Lung (tissue), 12 donors: ENCODE measurements around the gene TGFA. TPM values are rescaled to one million over a fixed set of nuclear protein-coding genes. Genes with fewer than 3 reads are reported as not detected.
A peak's percentile ranks its signal among the peaks of the same experiment; 100 is the strongest.
"Not testable (repeated sequence)": the region's sequence is repeated elsewhere in the genome, so short reads cannot be mapped to it uniquely, and the experiment has no call there.

Source experiments
- ATAC-seq: fragments of 200-7000 bp; cut with Tn5 transposase; one replicate; pipeline ENCODE4 v1.9.1; 2020; ENCODE audit warnings: moderate number of reproducible peaks; ENCODE audit not compliant: insufficient read depth, low FRiP score
- DNase-seq, 3 donors: peaks; one replicate each; pipeline ENCODE4 v3.0.0-alpha.2; 2013 to 2017
- H3K27ac ChIP-seq, 2 donors: one replicate each; pipeline ENCODE4 v1.5.1; 2013; ENCODE audit warnings: mild to moderate bottlenecking in 2 of 2, moderate library complexity in 2 of 2, control low read depth in 1 of 2, inconsistent platforms in 1 of 2, low read depth in 1 of 2, low read length in 1 of 2
- H3K27me3 ChIP-seq, 3 donors: one replicate each; pipeline ENCODE4 v1.5.1; 2013; ENCODE audit warnings: low read length in 2 of 3; ENCODE audit not compliant: control insufficient read depth in 3 of 3, insufficient read depth in 3 of 3
- H3K36me3 ChIP-seq, 4 donors: one replicate each; pipeline ENCODE4 v1.5.1; 2013; ENCODE audit warnings: low read length in 4 of 4, mild to moderate bottlenecking in 1 of 4, moderate library complexity in 1 of 4; ENCODE audit not compliant: control insufficient read depth in 4 of 4, insufficient read depth in 4 of 4
- H3K4me1 ChIP-seq, 5 donors: one replicate each; pipeline ENCODE4 v1.5.1; 2013; ENCODE audit warnings: low read length in 5 of 5, mild to moderate bottlenecking in 2 of 5, moderate library complexity in 1 of 5; ENCODE audit not compliant: control insufficient read depth in 5 of 5, insufficient read depth in 5 of 5
- H3K4me3 ChIP-seq: one replicate; pipeline ENCODE4 v1.5.1; 2013; ENCODE audit warnings: mild to moderate bottlenecking, control low read depth, moderate library complexity
- H3K9ac ChIP-seq, 2 donors: one replicate each; pipeline ENCODE4 v1.5.1; 2013; ENCODE audit warnings: low read length in 2 of 2, control low read depth in 1 of 2; ENCODE audit not compliant: insufficient read depth in 1 of 2
- H3K9me3 ChIP-seq, 4 donors: one replicate each; pipeline ENCODE4 v1.5.1; 2013; ENCODE audit warnings: low read length in 3 of 4, mild to moderate bottlenecking in 1 of 4, moderate library complexity in 1 of 4; ENCODE audit not compliant: control insufficient read depth in 4 of 4, insufficient read depth in 3 of 4
- CTCF ChIP-seq: IDR thresholded peaks from 2 replicates; pipeline ENCODE4 v1.5.1; 2012; ENCODE audit warnings: mild to moderate bottlenecking; ENCODE audit errors: control extremely low read depth, extremely low read depth
- WGBS, 2 donors: extraction: QIAGEN DNeasy Blood & Tissue Kit; methylation state at CpG; one replicate each; pipeline ENCODE4 v1.1.7; 2013; 5-methylcytosine and 5-hydroxymethylcytosine counted together
- polyA plus RNA-seq, 2 donors: library from polyadenylated mRNA; stranded (reverse); fragments of 200-250 nt; gene quantifications; one replicate each; pipeline ENCODE4 v1.2.1, GENCODE V29; 2013
- total RNA-seq, 2 donors: library from RNA; depleted of rRNA in 1 of 2; stranded (reverse); fragments of >200 nt in 1 of 2; gene quantifications; one replicate each; pipeline ENCODE4 v1.2.1, GENCODE V29; 2014 to 2021
- donor health status: control.
- donor health status: control.
- donor health status: Bipolar disorder and iron deficiency.
- donor health status: healthy.
- donor health status: DM: yes; HTN: yes; CAD: no.

The TGFA gene
- total and polyA plus RNA-seq, 4 donors: 1.9 to 13.0 (median 7.0) TPM

- Histone ChIP-seq H3K27ac (no peak overlapping the region), H3K9me3 (peaks cover 0 to 2% (median 0%) of the 10 kb centered on the region in 4 donors), H3K9ac (no peak overlapping the region), H3K4me3 (no peak overlapping the region), H3K36me3 (no peaks in the 10 kb centered on the region), H3K4me1 (peaks cover 0 to 2% (median 0%) of the 10 kb centered on the region in 5 donors), H3K27me3 (peaks cover 0 to 2% (median 0%) of the 10 kb centered on the region in 3 donors)
- ATAC-seq (no peak), DNase-seq (no peak)
- 79 to 85% methylated on average over 3 of the region's 3 CpGs for WGBS, 2 donors
- TF ChIP-seq CTCF: no peak
Measured at GRCh38 chr2:70467237-70467636, 86.4 kb downstream of the TGFA start.

- H3K4me1 ChIP-seq, H3K4me3 ChIP-seq, H3K27ac ChIP-seq, DNase-seq, H3K9ac ChIP-seq, H3K36me3 ChIP-seq, H3K9me3 ChIP-seq, H3K27me3 ChIP-seq, ATAC-seq: not testable (repeated sequence)
- 85 to 89% methylated on average over 4 of the region's 4 CpGs for WGBS, 2 donors
Measured at GRCh38 chr2:70466647-70467046, 87.0 kb downstream of the TGFA start.

GRCh38 chr2:70463997-70464396 is 89.6 kb downstream of the TGFA start:
- Histone ChIP-seq H3K9ac (no peak overlapping the region), H3K27me3 (peaks cover 0 to 3% (median 0%) of the 10 kb centered on the region in 3 donors), H3K36me3 (no peaks in the 10 kb centered on the region), H3K9me3 (peaks cover 0 to 2% (median 0%) of the 10 kb centered on the region in 4 donors), H3K4me1 (peaks cover 0 to 2% (median 0%) of the 10 kb centered on the region in 5 donors), H3K4me3 (no peak overlapping the region), H3K27ac (no peak overlapping the region)
- TF ChIP-seq CTCF: no peak
- ATAC-seq (no peak), DNase-seq (peak in 1 of 3 donors; percentile 27)
- WGBS, 2 donors: 77 to 85% methylated on average over 4 of the region's 4 CpGs

GRCh38 chr2:70463581-70463980 is 90.0 kb downstream of the TGFA start:
- no peak overlapping the region for H3K9ac ChIP-seq
- H3K36me3 ChIP-seq: no peaks in the 10 kb centered on the region
- H3K4me1 ChIP-seq: peaks cover 0 to 2% (median 0%) of the 10 kb centered on the region in 5 donors
- DNase-seq (no peak), ATAC-seq (no peak)
- peaks cover 0 to 2% (median 0%) of the 10 kb centered on the region in 4 donors for H3K9me3 ChIP-seq
- no peak overlapping the region for H3K4me3 ChIP-seq
- no peak overlapping the region for H3K27ac ChIP-seq
- TF ChIP-seq CTCF: no peak
- peaks cover 0 to 3% (median 0%) of the 10 kb centered on the region in 3 donors for H3K27me3 ChIP-seq
- 83 to 90% methylated on average over 3 of the region's 3 CpGs for WGBS, 2 donors
